ENCODE data around the gene IL36RN.

IL36RN gene

GRCh38 chr2:113053666-113054065, 5.3 kb upstream of the IL36RN start:
- Histone ChIP-seq H3K27me3 (ENCODE audit: insufficient read depth, low read length, poor library complexity) (no peaks in the 10 kb centered on the region), H3K27ac (ENCODE audit: low read length) (no peak overlapping the region), H3K9ac (ENCODE audit: low read depth, low read length) (no peak overlapping the region), H3K4me1 (ENCODE audit: insufficient read depth, low read length) (no peaks in the 10 kb centered on the region), H3K79me2 (ENCODE audit: insufficient read depth, low read length) (no peaks in the 10 kb centered on the region), H3K4me3 (ENCODE audit: low read depth in 1 of 2, low read length in 2 of 2) (no peak overlapping the region), H4K20me1 (ENCODE audit: insufficient read depth, low read length) (no peaks in the 10 kb centered on the region), H3K4me2 (ENCODE audit: insufficient read depth, low read length) (no peak overlapping the region), H3K9me3 (ENCODE audit: insufficient read depth, low read length, severe bottlenecking) (peaks cover 5% of the 10 kb centered on the region), H2AFZ (ENCODE audit: low read depth, low read length) (no peak overlapping the region), H3K36me3 (ENCODE audit: insufficient read depth, low read length) (no peaks in the 10 kb centered on the region)
- no peak for TF ChIP-seq CTCF (IDR thresholded peaks at IDR 0.05; ENCODE audit: borderline replicate concordance, extremely low read depth, low read length, poor library complexity, severe bottlenecking)
- TF ChIP-seq EZH2 (IDR thresholded peaks at IDR 0.05; ENCODE audit: borderline replicate concordance, low read depth, low read length, severe bottlenecking), result no peak
- no peak for DNase-seq
- no peak for ATAC-seq (ENCODE audit: insufficient read depth, low read depth)

DNA sequence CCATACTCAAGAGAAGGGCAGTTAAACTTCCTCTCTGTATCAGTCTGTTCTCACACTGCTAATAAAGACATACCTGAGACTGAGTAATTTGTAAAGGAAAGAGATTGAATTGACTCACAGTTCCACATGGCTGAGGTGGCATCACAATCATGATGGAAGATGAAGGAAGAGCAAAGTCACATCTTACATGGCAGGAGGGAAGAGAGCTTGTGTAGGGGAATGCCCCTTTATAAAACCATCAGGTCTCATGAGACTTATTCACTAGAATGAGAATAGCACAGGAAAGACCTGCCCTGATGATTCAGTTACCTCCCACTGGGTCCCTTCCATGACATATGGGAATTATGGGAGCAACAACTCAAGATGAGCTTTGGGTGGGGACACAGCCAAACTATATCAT, 4.9 kb upstream of the IL36RN start:
- H3K9ac ChIP-seq (ENCODE audit: low read depth, low read length), result no peak overlapping the region
- ATAC-seq (ENCODE audit: insufficient read depth, low read depth), result no peak

DNA sequence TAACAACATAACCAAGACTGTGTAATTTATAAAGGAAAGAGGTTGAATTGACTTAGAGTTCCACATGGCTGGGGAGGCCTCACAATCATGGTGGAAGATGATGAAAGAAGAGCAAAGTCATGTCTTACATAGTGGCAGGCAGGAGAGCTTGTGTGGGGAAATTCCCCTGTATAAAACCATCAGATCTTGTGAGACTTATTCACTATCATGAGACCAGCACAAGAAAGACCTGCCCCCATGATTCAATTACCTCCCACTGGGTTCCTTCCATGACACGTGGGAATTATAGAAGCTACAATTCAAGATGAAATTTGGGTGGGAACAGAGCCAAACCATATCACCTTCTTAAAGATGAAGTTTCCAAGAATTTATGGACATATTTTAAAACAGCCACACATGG, 2.5 kb upstream of the IL36RN start:
- H3K27ac ChIP-seq (ENCODE audit: low read length), result no peak overlapping the region
- TF ChIP-seq EZH2 (IDR thresholded peaks at IDR 0.05; ENCODE audit: borderline replicate concordance, low read depth, low read length, severe bottlenecking), result no peak
- TF ChIP-seq CTCF (IDR thresholded peaks at IDR 0.05; ENCODE audit: borderline replicate concordance, extremely low read depth, low read length, poor library complexity, severe bottlenecking), result no peak
- H2AFZ ChIP-seq (ENCODE audit: low read depth, low read length), result no peak overlapping the region
- H3K4me1 ChIP-seq (ENCODE audit: insufficient read depth, low read length), result no peaks in the 10 kb centered on the region
- no peaks in the 10 kb centered on the region for H4K20me1 ChIP-seq (ENCODE audit: insufficient read depth, low read length)
- H3K79me2 ChIP-seq (ENCODE audit: insufficient read depth, low read length), result no peaks in the 10 kb centered on the region
- H3K36me3 ChIP-seq (ENCODE audit: insufficient read depth, low read length), result no peaks in the 10 kb centered on the region
- no peak overlapping the region for H3K4me2 ChIP-seq (ENCODE audit: insufficient read depth, low read length)
- H3K27me3 ChIP-seq (ENCODE audit: insufficient read depth, low read length, poor library complexity), result no peaks in the 10 kb centered on the region
- peaks cover 5% of the 10 kb centered on the region for H3K9me3 ChIP-seq (ENCODE audit: insufficient read depth, low read length, severe bottlenecking)
- ATAC-seq (ENCODE audit: insufficient read depth, low read depth), result no peak
- no peak overlapping the region for H3K4me3 ChIP-seq (ENCODE audit: low read depth in 1 of 2, low read length in 2 of 2)
- no peak overlapping the region for H3K9ac ChIP-seq (ENCODE audit: low read depth, low read length)
- DNase-seq, result no peak

More for the DNA sequence above, 4.9 kb upstream of the IL36RN start:
- Histone ChIP-seq H3K79me2 (ENCODE audit: insufficient read depth, low read length) (no peaks in the 10 kb centered on the region), H2AFZ (ENCODE audit: low read depth, low read length) (no peak overlapping the region), H3K4me1 (ENCODE audit: insufficient read depth, low read length) (no peaks in the 10 kb centered on the region), H3K4me2 (ENCODE audit: insufficient read depth, low read length) (no peak overlapping the region), H3K4me3 (ENCODE audit: low read depth in 1 of 2, low read length in 2 of 2) (no peak overlapping the region), H3K27me3 (ENCODE audit: insufficient read depth, low read length, poor library complexity) (no peaks in the 10 kb centered on the region), H3K36me3 (ENCODE audit: insufficient read depth, low read length) (no peaks in the 10 kb centered on the region), H4K20me1 (ENCODE audit: insufficient read depth, low read length) (no peaks in the 10 kb centered on the region), H3K9me3 (ENCODE audit: insufficient read depth, low read length, severe bottlenecking) (peaks cover 5% of the 10 kb centered on the region), H3K27ac (ENCODE audit: low read length) (no peak overlapping the region)
- no peak for DNase-seq
- TF ChIP-seq CTCF (IDR thresholded peaks at IDR 0.05; ENCODE audit: borderline replicate concordance, extremely low read depth, low read length, poor library complexity, severe bottlenecking) (no peak), EZH2 (IDR thresholded peaks at IDR 0.05; ENCODE audit: borderline replicate concordance, low read depth, low read length, severe bottlenecking) (no peak)

DNA sequence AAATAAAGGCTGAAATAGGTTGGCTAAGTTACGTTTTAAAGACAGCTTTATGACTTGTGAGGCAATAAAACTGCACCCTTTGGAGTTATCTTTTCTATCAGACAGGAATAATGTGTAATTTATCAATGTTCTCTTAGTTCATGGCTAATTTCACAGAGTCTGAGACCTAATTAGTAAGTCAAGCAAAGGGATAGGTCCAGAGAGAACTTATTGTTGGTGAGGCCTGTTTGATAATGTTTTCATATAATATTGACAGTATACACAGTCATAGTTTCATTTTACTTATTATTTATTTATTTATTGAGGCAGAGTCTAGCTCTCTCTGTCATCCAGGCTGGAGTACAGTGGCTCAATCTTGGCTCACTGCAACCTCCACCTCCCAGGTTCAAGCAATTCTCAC, 1.9 kb upstream of the IL36RN start:
- Histone ChIP-seq H3K4me3 (ENCODE audit: low read depth in 1 of 2, low read length in 2 of 2) (no peak overlapping the region), H3K27ac (ENCODE audit: low read length) (no peak overlapping the region)

More for the DNA sequence above, 1.9 kb upstream of the IL36RN start:
- ATAC-seq (ENCODE audit: insufficient read depth, low read depth) (no peak), DNase-seq (no peak)
- Histone ChIP-seq H3K27me3 (ENCODE audit: insufficient read depth, low read length, poor library complexity) (no peaks in the 10 kb centered on the region), H4K20me1 (ENCODE audit: insufficient read depth, low read length) (no peaks in the 10 kb centered on the region), H3K79me2 (ENCODE audit: insufficient read depth, low read length) (no peaks in the 10 kb centered on the region), H2AFZ (ENCODE audit: low read depth, low read length) (no peak overlapping the region), H3K4me1 (ENCODE audit: insufficient read depth, low read length) (no peaks in the 10 kb centered on the region), H3K4me2 (ENCODE audit: insufficient read depth, low read length) (no peak overlapping the region), H3K9ac (ENCODE audit: low read depth, low read length) (no peak overlapping the region), H3K36me3 (ENCODE audit: insufficient read depth, low read length) (no peaks in the 10 kb centered on the region), H3K9me3 (ENCODE audit: insufficient read depth, low read length, severe bottlenecking) (peaks cover 5% of the 10 kb centered on the region)
- TF ChIP-seq CTCF (IDR thresholded peaks at IDR 0.05; ENCODE audit: borderline replicate concordance, extremely low read depth, low read length, poor library complexity, severe bottlenecking) (no peak), EZH2 (IDR thresholded peaks at IDR 0.05; ENCODE audit: borderline replicate concordance, low read depth, low read length, severe bottlenecking) (no peak)
